Loucy (cell line): ENCODE results near the gene F8A1.

Source experiments
- CTCF ChIP-seq: fragments of 200-600 bp; sonication (generic); conservative IDR thresholded peaks from 2 replicates; pipeline ENCODE4 v1.5.1; 2014; ENCODE audit warnings: mild to moderate bottlenecking, antibody characterized with exemption, low read length
- EZH2phosphoT487 ChIP-seq: fragments of 200-600 bp; IDR thresholded peaks from 2 replicates; pipeline ENCODE4 v1.6.1; 2018; ENCODE audit warnings: antibody characterized with exemption, mild to moderate bottlenecking, moderate library complexity, borderline replicate concordance

GRCh38 chrX:154855256-154855655 lies 30.9 kb upstream of the F8A1 start:
- TF ChIP-seq CTCF (no peak), EZH2phosphoT487 (no peak)
